ENCODE results near the gene ART1.
"Not testable (repeated sequence)": the region's sequence is repeated elsewhere in the genome, so short reads cannot be mapped to it uniquely, and the experiment has no call there.

The ART1 gene

GRCh38 chr11:3644817-3645235 lies at the start of gene ART1:
Gene ART1 (plus strand): TSS chr11:3645128. CDS start chr11:3659214, 14,086 bp downstream.
- Histone ChIP-seq H3K4me3 (ENCODE audit: low read length in 2 of 2) (no peak within 1 kb of the TSS), H3K36me3 (ENCODE audit: control insufficient read depth in 2 of 2, insufficient read depth in 2 of 2, low read length in 2 of 2) (no peaks in the 10 kb centered on the region), H3K27ac (ENCODE audit: low read length) (no peak within 1 kb of the TSS), H3K9ac (ENCODE audit: low read length in 2 of 2) (no peak within 1 kb of the TSS), H3K4me1 (ENCODE audit: control insufficient read depth, insufficient read depth, low read length) (peaks cover 11% of the 10 kb centered on the region), H3K27me3 (ENCODE audit: control insufficient read depth in 1 of 2, insufficient read depth in 2 of 2, low read length in 2 of 2) (peaks cover 5 to 8% of the 10 kb centered on the region in 2 donors), H3K9me3 (ENCODE audit: control insufficient read depth in 2 of 2, low read length in 2 of 2) (no peaks in the 10 kb centered on the region)

- not testable (repeated sequence) for H3K9ac ChIP-seq (ENCODE audit: low read length in 2 of 2); H3K4me1 ChIP-seq (ENCODE audit: control insufficient read depth, insufficient read depth, low read length); H3K27me3 ChIP-seq (ENCODE audit: control insufficient read depth in 1 of 2, insufficient read depth in 2 of 2, low read length in 2 of 2); H3K4me3 ChIP-seq (ENCODE audit: low read length in 2 of 2); H3K9me3 ChIP-seq (ENCODE audit: control insufficient read depth in 2 of 2, low read length in 2 of 2); H3K27ac ChIP-seq (ENCODE audit: low read length); H3K36me3 ChIP-seq (ENCODE audit: control insufficient read depth in 2 of 2, insufficient read depth in 2 of 2, low read length in 2 of 2)
These were observed 47.2 kb upstream of the ART1 start for GRCh38 chr11:3597743-3598142.

GRCh38 chr11:3600201-3600600 lies 44.7 kb upstream of the ART1 start:
- H3K36me3 ChIP-seq (ENCODE audit: control insufficient read depth in 2 of 2, insufficient read depth in 2 of 2, low read length in 2 of 2); H3K27ac ChIP-seq (ENCODE audit: low read length); H3K4me3 ChIP-seq (ENCODE audit: low read length in 2 of 2); H3K4me1 ChIP-seq (ENCODE audit: control insufficient read depth, insufficient read depth, low read length); H3K27me3 ChIP-seq (ENCODE audit: control insufficient read depth in 1 of 2, insufficient read depth in 2 of 2, low read length in 2 of 2); H3K9ac ChIP-seq (ENCODE audit: low read length in 2 of 2); H3K9me3 ChIP-seq (ENCODE audit: control insufficient read depth in 2 of 2, low read length in 2 of 2): not testable (repeated sequence)

GRCh38 chr11:3604167-3604566 lies 40.8 kb upstream of the ART1 start:
- no peak overlapping the region for H3K9ac ChIP-seq (ENCODE audit: low read length in 2 of 2)
- H3K27me3 ChIP-seq (ENCODE audit: control insufficient read depth in 1 of 2, insufficient read depth in 2 of 2, low read length in 2 of 2) = no peaks in the 10 kb centered on the region
- H3K4me1 ChIP-seq (ENCODE audit: control insufficient read depth, insufficient read depth, low read length) = no peaks in the 10 kb centered on the region
- H3K9me3 ChIP-seq (ENCODE audit: control insufficient read depth in 2 of 2, low read length in 2 of 2) = no peaks in the 10 kb centered on the region
- H3K27ac ChIP-seq (ENCODE audit: low read length) = no peak overlapping the region
- H3K36me3 ChIP-seq (ENCODE audit: control insufficient read depth in 2 of 2, insufficient read depth in 2 of 2, low read length in 2 of 2) = no peaks in the 10 kb centered on the region
- no peak overlapping the region for H3K4me3 ChIP-seq (ENCODE audit: low read length in 2 of 2)

- no peak overlapping the region for H3K27ac ChIP-seq (ENCODE audit: low read length)
These were observed 39.7 kb upstream of the ART1 start for GRCh38 chr11:3605283-3605662.

GRCh38 chr11:3605771-3606203 lies 39.1 kb upstream of the ART1 start:
- H3K27me3 ChIP-seq (ENCODE audit: control insufficient read depth in 1 of 2, insufficient read depth in 2 of 2, low read length in 2 of 2) = no peaks in the 10 kb centered on the region
- no peak overlapping the region for H3K4me3 ChIP-seq (ENCODE audit: low read length in 2 of 2)
- no peak overlapping the region for H3K9ac ChIP-seq (ENCODE audit: low read length in 2 of 2)
- no peak overlapping the region for H3K27ac ChIP-seq (ENCODE audit: low read length)
- H3K9me3 ChIP-seq (ENCODE audit: control insufficient read depth in 2 of 2, low read length in 2 of 2) = no peaks in the 10 kb centered on the region
- no peaks in the 10 kb centered on the region for H3K36me3 ChIP-seq (ENCODE audit: control insufficient read depth in 2 of 2, insufficient read depth in 2 of 2, low read length in 2 of 2)
- H3K4me1 ChIP-seq (ENCODE audit: control insufficient read depth, insufficient read depth, low read length) = no peaks in the 10 kb centered on the region

More at GRCh38 chr11:3605283-3605662, 39.7 kb upstream of the ART1 start:
- Histone ChIP-seq H3K9ac (ENCODE audit: low read length in 2 of 2) (no peak overlapping the region), H3K9me3 (ENCODE audit: control insufficient read depth in 2 of 2, low read length in 2 of 2) (no peaks in the 10 kb centered on the region), H3K4me3 (ENCODE audit: low read length in 2 of 2) (no peak overlapping the region), H3K4me1 (ENCODE audit: control insufficient read depth, insufficient read depth, low read length) (no peaks in the 10 kb centered on the region), H3K27me3 (ENCODE audit: control insufficient read depth in 1 of 2, insufficient read depth in 2 of 2, low read length in 2 of 2) (no peaks in the 10 kb centered on the region), H3K36me3 (ENCODE audit: control insufficient read depth in 2 of 2, insufficient read depth in 2 of 2, low read length in 2 of 2) (no peaks in the 10 kb centered on the region)

GRCh38 chr11:3609416-3610265 lies 35.3 kb upstream of the ART1 start:
- H3K4me1 ChIP-seq (ENCODE audit: control insufficient read depth, insufficient read depth, low read length) = no peaks in the 10 kb centered on the region
- H3K9ac ChIP-seq (ENCODE audit: low read length in 2 of 2) = no peak overlapping the region
- H3K36me3 ChIP-seq (ENCODE audit: control insufficient read depth in 2 of 2, insufficient read depth in 2 of 2, low read length in 2 of 2) = no peaks in the 10 kb centered on the region
- H3K27me3 ChIP-seq (ENCODE audit: control insufficient read depth in 1 of 2, insufficient read depth in 2 of 2, low read length in 2 of 2) = no peaks in the 10 kb centered on the region
- no peaks in the 10 kb centered on the region for H3K9me3 ChIP-seq (ENCODE audit: control insufficient read depth in 2 of 2, low read length in 2 of 2)
- H3K27ac ChIP-seq (ENCODE audit: low read length) = no peak overlapping the region
- no peak overlapping the region for H3K4me3 ChIP-seq (ENCODE audit: low read length in 2 of 2)

- Histone ChIP-seq H3K4me3 (ENCODE audit: low read length in 2 of 2) (no peak overlapping the region), H3K27me3 (ENCODE audit: control insufficient read depth in 1 of 2, insufficient read depth in 2 of 2, low read length in 2 of 2) (no peaks in the 10 kb centered on the region), H3K36me3 (ENCODE audit: control insufficient read depth in 2 of 2, insufficient read depth in 2 of 2, low read length in 2 of 2) (no peaks in the 10 kb centered on the region), H3K4me1 (ENCODE audit: control insufficient read depth, insufficient read depth, low read length) (no peaks in the 10 kb centered on the region), H3K9ac (ENCODE audit: low read length in 2 of 2) (no peak overlapping the region), H3K27ac (ENCODE audit: low read length) (no peak overlapping the region), H3K9me3 (ENCODE audit: control insufficient read depth in 2 of 2, low read length in 2 of 2) (no peaks in the 10 kb centered on the region)
These were observed 34.1 kb upstream of the ART1 start for GRCh38 chr11:3610846-3611245.

GRCh38 chr11:3611976-3612678 lies 32.8 kb upstream of the ART1 start:
- H3K4me3 ChIP-seq (ENCODE audit: low read length in 2 of 2) = no peak overlapping the region
- H3K9ac ChIP-seq (ENCODE audit: low read length in 2 of 2) = no peak overlapping the region
- H3K9me3 ChIP-seq (ENCODE audit: control insufficient read depth in 2 of 2, low read length in 2 of 2) = no peaks in the 10 kb centered on the region
- no peak overlapping the region for H3K27ac ChIP-seq (ENCODE audit: low read length)
- no peaks in the 10 kb centered on the region for H3K36me3 ChIP-seq (ENCODE audit: control insufficient read depth in 2 of 2, insufficient read depth in 2 of 2, low read length in 2 of 2)
- no peaks in the 10 kb centered on the region for H3K27me3 ChIP-seq (ENCODE audit: control insufficient read depth in 1 of 2, insufficient read depth in 2 of 2, low read length in 2 of 2)
- H3K4me1 ChIP-seq (ENCODE audit: control insufficient read depth, insufficient read depth, low read length) = no peaks in the 10 kb centered on the region

- Histone ChIP-seq H3K9ac (ENCODE audit: low read length in 2 of 2) (no peak overlapping the region), H3K36me3 (ENCODE audit: control insufficient read depth in 2 of 2, insufficient read depth in 2 of 2, low read length in 2 of 2) (no peaks in the 10 kb centered on the region), H3K9me3 (ENCODE audit: control insufficient read depth in 2 of 2, low read length in 2 of 2) (no peaks in the 10 kb centered on the region), H3K27me3 (ENCODE audit: control insufficient read depth in 1 of 2, insufficient read depth in 2 of 2, low read length in 2 of 2) (no peaks in the 10 kb centered on the region), H3K4me3 (ENCODE audit: low read length in 2 of 2) (no peak overlapping the region), H3K4me1 (ENCODE audit: control insufficient read depth, insufficient read depth, low read length) (no peaks in the 10 kb centered on the region), H3K27ac (ENCODE audit: low read length) (no peak overlapping the region)
These were observed 30.8 kb upstream of the ART1 start for GRCh38 chr11:3613998-3614741.

Measured in stomach smooth muscle (tissue), 2 donors.